SW480 (cell line): ENCODE results near the gene NIN.
A peak's percentile ranks its signal among the peaks of the same experiment; 100 is the strongest.

Experiments used
- DNase-seq: peaks from one replicate; pipeline ENCODE4 v3.0.0-alpha.2; 2016; ENCODE audit warnings: low spot score

NIN gene

DNA sequence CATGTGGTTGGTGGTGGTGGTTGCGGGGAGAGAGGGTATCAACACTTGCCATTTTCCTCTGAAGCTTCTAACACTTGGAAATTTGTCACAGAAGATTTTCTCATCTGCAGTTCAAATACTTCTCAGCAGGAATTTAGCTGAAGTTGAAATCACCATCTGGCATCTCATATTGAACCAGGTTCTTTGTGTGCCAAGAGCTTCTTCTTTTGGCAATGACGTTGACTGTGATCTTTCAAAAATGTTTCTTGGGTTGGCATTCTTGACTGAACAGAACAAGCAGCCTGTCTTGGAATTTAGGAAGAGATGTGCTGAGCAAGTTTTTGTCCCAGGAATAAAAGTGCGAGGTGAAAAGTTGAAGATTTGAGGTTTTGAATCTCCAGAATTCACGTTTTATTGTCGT is 8.7 kb upstream of the NIN start:
- no peak for DNase-seq

GRCh38 chr14:50839048-50839447 is 8.1 kb upstream of the NIN start:
- peak; percentile 23 for DNase-seq

GRCh38 chr14:50837850-50838470 is 7.0 kb upstream of the NIN start:
- DNase-seq: no peak

DNA sequence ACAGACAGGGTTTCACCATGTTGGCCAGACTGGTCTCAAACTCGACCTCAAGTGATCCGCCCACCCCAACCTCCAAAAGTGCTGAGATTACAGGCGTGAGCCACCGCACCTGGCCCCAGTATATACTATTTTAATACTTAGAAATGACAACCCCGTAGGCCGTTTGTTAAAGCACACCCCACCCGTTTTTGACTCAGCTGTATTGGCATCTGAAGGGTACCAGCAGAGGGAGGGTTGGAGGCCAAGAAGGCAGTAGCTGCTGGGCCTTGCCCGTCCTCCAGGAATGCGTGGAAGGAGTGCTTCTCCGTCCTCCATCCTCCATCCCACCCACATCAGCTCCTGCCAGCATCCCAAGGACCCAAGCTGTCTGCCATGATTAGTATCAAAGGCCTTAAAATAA is 6.3 kb upstream of the NIN start:
- no peak for DNase-seq

DNA sequence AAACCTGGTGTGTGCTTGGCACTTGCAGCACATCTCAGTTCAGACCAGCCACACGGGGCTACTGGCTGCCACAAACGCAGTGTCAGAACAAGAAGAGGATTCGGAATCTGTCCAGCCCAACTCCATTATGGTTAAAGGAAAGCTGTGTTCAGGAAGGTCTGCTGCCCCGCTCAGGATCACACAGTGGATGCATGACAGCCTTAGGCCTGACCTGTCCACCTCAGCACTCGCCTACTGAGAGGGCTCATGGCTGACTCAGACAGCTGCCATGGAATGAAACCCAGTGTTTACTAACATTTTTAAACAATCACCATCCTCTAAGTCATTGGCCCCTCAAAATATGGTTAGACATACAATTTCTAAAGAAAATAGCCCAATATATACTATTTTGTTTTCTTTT is 5.6 kb upstream of the NIN start:
- no peak for DNase-seq

- DNase-seq: peak; percentile 19
These were observed 4.3 kb upstream of the NIN start for GRCh38 chr14:50835280-50835679.

DNA sequence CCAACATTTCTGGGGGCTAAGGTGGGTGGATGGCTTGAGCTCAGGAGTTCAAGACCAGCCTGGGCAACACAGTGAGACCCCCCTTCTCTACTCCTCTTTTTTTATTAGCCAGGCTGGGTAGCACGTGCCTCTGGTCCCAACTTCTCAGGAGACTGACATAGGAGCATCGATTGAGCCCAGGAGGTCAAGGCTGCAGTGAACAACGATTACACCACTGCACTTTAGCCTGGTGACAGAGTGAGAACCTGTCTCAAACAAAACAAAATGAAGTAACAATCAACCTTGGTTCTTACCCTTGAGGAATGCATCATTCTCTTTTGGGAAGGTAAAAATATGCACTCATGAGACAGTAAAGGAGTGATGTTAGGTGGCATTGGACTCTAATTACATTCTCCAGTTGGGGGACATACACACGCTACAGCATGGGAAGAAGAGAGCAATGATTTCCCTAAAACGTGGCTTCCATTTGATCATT is 3.9 kb upstream of the NIN start:
- no peak for DNase-seq

DNA sequence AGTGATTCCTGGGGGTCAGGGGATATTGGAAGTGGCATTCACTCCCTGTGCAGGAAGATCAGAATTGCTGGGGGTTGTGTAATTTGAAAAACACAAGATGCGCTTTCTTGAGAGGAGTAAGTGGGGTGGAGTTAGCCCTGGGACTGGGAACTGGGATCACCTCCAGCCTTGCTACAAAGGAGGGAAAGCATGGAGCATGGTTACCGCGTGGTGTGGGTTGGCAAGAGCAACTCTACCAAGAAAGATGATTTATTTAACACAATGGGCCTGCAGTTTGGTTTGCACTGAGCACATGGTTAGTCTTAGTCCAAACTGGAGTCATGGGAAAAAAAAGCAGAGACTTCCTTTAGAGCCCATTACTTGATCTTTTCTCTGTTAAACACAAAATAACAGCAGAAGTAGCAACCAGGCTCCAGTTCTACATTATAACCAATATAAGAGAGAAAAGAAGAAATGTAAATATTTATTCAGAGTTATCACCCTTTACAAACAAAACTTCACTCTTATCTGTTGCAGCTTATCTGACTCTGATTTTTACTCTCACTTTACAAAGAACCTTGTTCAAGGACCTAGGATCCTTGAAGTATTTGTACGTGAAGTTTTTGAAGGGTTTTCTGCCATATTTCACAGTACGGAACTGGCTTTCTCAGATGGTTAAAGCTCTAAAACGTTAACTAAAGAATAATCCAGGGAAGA is 2.1 kb upstream of the NIN start:
- DNase-seq: no peak

DNA sequence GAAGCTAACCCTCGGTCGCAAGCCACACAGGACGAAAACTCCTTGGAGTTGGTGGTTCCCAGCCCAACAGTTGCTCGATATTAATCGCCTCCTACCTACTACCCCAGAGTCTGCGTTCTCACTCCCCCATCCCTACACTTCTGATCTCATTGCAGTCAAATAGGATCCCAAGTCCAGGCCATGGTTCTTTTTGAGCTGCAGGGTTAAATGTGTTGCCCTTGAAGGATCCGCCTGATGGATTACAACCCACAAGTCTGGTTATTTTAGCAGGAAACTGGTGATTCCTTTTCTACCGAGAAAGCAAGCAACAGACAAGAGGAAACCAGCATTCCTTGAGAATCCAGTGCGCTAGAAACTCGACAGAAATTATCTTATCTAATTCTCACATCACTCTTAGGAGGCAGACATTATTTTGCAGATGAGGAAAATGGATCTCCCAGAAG is 785 bp upstream of the NIN start:
- peak; percentile 33 for DNase-seq

DNA sequence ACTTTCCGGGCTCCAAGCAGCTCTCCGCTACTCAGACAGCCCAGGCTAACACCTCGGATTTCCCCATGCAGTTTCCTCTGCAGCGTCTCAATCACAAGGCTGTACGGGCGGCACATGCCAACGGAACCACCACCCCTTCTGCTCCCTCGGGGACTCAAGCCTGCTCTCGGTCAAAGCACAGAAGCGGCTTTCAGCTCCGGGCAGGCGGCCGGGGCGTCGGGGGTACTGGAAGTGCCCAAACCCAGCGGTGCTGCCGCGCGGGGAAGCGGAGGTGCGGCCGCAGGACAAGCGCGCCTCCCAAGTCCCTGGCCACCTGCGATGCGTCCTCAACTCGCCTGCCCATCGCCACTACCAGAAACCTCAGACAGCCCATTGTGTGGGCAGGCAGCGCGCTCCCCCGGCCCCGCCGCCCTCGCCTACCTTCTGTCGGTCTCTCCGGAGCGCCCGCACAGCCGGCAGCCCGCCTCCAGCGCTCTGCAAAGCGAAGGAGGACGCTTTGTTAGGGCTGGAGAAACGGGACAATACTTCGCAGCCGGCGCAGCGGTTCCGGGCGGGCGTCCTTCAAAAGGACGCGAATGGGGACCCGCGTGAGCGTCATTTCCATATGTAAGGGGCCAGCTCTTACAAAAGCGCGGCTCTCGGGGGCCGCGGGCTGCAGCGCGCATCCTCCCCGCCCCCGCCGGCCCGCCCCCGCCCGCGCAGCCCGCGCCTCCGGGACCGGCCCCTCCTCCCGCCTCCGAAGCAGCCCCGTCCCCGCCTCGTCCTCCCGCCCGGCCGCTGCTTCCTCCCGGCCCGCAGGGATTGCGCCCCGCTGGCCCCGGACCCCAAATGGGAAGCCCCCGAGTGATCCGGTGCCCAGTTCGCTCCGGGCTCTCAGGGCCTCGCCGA is 674 bp downstream of the NIN start:
- peak; percentile 61 for DNase-seq

- DNase-seq: peak; percentile 50
These were observed 1.4 kb downstream of the NIN start for GRCh38 chr14:50829489-50830043.

GRCh38 chr14:50828721-50829488 is 2.1 kb downstream of the NIN start:
- peak; percentile 22 for DNase-seq

GRCh38 chr14:50826681-50827080 is 4.3 kb downstream of the NIN start:
- DNase-seq: no peak

DNA sequence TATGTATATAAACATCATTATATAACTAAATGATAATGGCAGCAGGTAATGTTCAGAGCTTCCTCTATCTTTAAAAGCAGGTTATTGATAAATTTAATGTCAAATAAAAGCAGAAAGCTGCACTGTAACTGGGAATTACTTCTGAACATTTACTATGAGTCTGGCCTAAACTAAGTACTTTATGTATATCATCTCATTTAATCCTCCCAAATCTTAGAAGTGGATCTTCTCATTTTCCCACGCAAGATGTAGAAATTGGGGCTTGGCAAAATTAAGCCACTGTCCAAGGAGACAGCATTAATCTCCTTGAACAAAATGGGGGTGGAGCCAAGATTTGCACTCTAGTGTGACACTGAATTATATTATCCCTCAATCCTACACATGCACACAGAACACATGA is 5.7 kb downstream of the NIN start:
- DNase-seq: no peak

GRCh38 chr14:50823762-50824636 is 7.0 kb downstream of the NIN start:
- DNase-seq: no peak

- DNase-seq: no peak
These were observed 7.8 kb downstream of the NIN start for GRCh38 chr14:50823051-50823761.

DNA sequence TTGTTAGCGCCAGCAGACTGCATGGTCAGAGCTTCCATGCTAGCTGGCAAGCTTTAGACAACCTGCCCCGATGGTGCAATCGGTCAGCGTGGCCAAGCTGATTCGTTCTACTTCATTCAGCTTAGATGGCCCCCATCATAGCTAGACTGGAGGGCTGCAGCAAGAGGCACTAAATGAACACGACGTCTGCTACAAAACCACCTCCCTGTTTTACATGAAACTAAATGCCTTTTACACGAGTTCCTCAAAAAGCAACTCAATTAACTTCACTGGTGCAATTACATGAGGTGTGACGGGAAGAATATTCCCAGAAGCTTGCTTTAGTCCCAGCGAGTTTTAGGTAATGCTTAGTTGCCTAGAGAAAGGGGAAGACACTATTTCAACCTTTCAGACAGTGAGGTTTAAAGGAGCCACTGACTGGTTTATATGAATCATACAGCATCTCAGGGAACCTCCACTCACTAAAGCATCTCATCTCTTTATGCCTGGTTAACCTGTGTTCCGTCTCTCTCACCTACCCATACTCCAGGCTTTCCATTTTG is 8.4 kb downstream of the NIN start:
- DNase-seq: no peak

DNA sequence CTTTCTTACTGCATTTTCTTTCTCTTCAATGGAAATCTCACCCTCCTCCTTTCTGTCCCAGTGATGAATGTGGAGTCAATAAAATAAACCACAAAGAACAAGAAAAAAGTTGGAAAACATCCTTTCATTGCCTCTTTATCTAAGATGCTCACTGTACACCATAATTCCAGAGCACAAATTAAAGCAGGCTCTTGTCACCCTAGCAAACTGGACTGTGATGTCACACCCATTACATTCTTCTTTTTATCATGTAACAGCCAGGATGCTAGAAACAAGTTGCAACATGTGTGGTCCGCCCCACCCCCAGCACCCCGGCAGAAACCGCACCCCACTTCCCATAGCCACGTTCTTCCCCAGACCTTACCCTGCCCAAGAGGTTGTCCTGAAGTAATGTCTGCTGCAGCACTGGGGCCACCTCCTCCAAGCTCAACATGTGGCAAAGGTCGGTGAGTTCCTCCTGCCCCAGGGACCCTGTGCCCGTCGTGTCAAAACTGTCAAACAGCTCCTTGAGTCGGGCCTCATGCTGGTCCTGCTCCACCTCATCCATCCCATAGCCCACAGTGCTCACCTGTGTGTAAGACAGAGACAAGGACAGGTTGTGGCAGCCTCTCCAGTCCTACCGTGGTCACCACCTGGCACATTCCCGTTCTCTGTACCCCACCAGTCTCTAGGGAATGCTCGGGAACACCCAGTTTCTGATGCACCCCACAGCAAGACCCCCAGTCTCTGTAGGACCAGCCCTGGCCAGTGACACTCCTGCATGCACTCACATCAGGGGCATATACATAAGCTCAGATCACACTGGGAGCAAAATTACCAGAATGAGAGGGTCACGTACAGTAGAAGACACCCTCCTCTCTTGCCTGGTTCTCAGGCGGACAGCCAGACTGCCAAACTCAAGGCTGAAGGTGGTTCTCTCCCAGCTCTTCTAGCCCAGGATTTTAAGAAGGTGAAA is 9.2 kb downstream of the NIN start:
- DNase-seq: peak; percentile 37
